HG02870 (cell line): Measurements from ENCODE around the gene NELL1.

Source experiments
- ATAC-seq: cut with Tn5 transposase; IDR thresholded peaks from one replicate; pipeline ENCODE4 v1.9.1; 2021; ENCODE audit warnings: mild to moderate bottlenecking, moderate library complexity; ENCODE audit not compliant: unreplicated experiment

The NELL1 gene

DNA sequence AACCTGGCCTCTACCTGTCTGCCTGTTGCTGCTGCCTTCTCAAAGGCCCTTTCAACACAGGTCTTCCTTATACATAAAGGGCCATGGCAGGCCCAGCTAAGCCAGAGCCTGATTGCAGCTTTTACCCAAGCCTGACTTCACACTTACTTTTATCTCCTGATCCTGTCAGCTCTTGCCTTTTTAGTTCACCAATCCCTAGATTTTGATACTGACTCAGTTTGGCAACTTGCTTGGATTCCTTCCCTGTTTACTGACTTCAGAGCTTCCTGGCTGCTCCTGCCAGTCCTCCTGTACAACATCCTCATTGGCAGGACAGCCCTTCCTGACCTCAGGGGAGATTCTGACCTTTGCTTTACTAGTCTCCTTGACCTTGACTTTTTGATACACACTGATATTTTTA lies 195.2 kb downstream of the NELL1 start:
- no peak for ATAC-seq

DNA sequence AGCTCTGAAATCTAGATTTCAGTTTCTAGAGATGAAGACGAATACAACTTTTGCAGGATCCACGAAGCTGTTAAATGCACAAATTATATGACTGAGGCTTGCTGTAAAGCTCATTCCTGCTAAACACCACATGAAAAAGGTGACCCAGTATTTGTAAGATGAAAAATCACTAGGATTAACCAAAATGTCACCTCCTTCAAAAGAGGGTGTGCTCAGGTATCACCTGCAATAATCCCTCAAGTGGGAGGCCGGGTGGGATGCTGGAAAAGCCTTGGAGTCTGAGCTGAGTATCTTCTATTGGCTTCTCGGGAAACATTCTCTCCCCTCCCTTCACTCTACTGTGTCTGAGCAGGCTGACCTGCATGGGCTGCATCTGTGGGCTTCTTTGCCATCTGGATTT lies 195.8 kb downstream of the NELL1 start:
- ATAC-seq = no peak

- ATAC-seq = no peak
Measured at GRCh38 chr11:20869123-20869522, 199.7 kb downstream of the NELL1 start.

GRCh38 chr11:20873054-20873453 lies 203.7 kb downstream of the NELL1 start:
- ATAC-seq = no peak

GRCh38 chr11:20874358-20874757 lies 205.0 kb downstream of the NELL1 start:
- no peak for ATAC-seq

DNA sequence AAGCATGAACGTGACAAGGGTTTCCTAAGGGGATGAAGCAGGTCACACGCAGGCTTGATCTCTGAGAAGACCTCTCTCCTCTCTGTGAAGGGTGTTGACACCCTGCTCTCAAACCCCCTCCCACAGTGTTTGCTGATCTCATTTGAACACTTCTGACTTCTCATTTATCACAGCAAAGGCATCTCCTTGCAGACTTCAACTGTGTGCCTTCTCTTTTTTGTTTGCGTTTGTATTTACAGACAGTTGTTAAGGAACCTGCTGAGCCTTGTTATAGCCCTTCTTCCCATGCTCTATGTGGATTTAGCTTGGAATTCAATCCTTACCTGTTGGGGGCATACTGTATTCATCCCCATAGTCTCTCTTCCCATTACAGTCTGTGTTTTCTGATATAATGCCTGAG lies 206.5 kb downstream of the NELL1 start:
- no peak for ATAC-seq

DNA sequence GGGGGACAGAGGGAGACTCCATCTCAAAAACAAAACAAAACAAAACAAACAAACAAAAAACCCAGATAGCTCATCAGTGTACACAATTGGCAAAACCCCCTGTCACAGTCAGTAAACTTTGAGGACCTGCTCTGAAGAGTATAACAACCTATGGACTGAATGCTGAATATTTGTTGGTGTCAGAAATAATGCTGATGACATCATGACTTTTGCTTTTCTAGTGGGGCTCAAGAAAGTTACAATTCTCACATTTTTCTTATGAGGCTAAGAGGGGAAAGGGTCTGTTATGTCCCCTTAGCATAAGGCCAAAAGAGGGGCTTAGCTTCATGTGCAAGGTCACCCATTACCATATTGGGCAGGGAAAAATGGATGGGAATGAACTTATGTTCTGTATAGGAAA lies 207.4 kb downstream of the NELL1 start:
- no peak for ATAC-seq

- no peak for ATAC-seq
Measured at GRCh38 chr11:20880094-20880493, 210.7 kb downstream of the NELL1 start.

GRCh38 chr11:20881328-20882079 lies 212.1 kb downstream of the NELL1 start:
- no peak for ATAC-seq

DNA sequence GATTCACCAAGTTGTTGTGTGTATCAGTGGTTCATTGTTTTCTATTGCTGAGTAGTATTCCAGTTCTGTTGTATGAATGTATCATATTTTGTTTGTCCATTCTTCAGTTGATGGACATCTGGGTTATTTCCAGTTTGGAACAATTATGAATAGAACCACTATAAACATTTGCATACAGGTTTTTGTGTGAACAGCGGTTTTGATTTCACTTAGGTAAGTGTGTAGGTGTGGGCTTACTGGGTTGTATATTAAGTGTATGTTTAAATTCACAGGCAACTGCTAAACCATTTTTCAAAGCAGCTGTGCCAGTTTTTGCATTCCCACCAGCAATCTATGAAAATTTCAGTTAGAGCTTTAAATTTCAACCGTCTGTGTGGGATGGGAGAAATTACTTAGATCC lies 217.8 kb downstream of the NELL1 start:
- ATAC-seq = no peak

GRCh38 chr11:20894296-20894695 lies 224.9 kb downstream of the NELL1 start:
- ATAC-seq = no peak

GRCh38 chr11:20909995-20910726 lies 240.8 kb downstream of the NELL1 start:
- ATAC-seq = no peak

DNA sequence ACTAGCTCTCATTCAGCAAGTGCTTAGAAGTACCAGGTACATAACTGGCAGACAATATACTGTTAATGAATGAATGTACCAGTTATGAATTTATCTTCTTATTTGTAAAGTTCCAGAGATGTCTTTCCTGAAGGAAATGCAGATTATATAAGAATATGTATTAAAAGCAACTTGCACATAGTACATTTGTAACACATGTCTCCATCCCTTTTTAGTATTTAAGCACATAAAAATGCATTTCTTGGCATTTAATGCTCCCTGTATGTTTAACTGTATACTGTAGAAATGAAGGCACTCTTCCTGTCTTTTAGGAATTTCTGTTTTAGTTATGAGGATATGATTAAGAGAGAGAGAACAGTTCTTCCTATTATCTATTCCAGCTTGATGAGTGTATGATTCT lies 241.3 kb downstream of the NELL1 start:
- no peak for ATAC-seq

DNA sequence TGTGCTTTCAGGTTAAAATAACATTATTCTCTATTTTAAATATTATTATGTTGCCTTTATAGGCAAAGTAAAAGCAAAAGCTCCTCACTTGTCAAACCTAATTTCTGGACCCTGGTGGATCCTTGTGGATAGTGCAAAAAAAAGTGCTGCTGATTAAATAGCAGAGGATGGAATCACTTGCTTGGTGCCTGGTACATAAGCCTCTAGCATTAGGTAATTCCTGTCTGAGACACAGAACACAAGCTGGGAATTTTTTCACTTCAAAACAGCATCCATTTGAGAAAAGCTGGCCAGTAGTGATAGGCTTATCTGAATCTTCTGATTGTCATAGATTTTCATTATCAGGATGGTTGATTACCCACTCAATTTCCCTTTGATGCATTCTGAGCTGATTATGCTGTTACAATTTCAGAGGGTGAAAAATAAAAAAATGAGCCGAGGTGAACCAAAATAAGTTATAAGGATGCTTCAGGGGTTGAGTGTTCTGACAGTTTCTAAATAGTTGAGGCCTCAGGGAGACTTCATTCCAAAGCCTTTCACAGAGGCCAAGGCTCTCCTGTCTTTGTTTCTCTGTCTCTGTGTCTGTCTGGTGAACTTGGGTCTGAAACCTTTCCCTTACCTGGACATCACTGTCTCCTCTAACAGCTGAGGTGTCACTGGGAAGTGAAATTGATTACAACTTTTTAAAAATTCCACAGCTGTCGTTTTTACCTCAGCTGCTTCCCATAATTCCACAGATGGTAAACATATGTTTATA lies 242.9 kb downstream of the NELL1 start:
- no peak for ATAC-seq

DNA sequence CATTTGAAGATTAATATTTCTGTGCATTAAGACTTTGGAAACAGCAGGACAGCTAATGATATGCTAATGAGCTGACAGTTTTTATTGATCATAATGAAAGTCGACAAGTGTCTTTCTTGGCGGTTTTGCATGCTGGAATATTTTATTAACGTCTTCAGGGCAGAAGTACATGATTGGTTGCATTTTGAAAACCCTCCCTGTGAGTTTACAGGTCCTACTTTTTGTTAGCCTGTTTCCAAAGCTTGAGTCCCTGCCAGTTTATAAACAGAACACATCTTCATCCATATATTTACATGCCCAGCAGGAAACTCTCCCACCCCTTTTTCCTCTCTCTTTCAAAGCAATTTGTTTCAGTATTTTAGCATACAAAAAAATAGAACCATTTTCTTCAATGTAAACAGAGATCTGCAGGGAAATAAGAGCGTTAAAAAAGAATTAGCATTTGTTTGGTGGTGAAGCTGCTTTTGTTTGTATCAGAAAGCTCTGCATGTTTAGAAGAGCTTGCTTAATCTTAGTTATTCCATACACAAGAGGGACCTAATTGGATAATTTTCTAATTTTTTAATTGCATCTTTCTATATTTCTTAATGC lies 243.6 kb downstream of the NELL1 start:
- no peak for ATAC-seq

GRCh38 chr11:20917306-20917705 lies 247.9 kb downstream of the NELL1 start:
- no peak for ATAC-seq

GRCh38 chr11:20926799-20927540 lies 257.6 kb downstream of the NELL1 start:
- no peak for ATAC-seq

- no peak for ATAC-seq
Measured at GRCh38 chr11:20931029-20931428, 261.6 kb downstream of the NELL1 start.

GRCh38 chr11:20933086-20933485 lies 263.7 kb downstream of the NELL1 start:
- no peak for ATAC-seq

GRCh38 chr11:20933958-20934357 lies 264.6 kb downstream of the NELL1 start:
- no peak for ATAC-seq

DNA sequence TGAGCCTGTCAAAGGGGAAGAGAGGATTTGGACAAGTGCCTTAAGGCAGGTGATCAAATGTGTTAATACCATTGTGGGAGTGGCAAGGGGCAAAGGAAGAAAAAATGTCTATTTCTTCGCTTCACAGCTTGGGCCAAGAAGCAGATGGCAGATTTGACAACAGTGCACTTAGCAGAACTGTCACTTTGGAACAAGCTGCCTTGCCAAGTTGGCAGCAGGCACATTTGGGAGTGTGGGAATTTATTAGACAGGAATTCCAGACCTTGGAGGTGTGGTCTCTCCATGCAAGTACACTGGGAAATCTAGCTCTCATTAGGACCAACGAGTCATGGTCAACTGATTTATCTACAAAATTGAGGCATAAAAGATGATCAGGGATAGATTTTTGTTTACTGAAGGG lies 265.1 kb downstream of the NELL1 start:
- ATAC-seq = no peak
